HL-60 (cell line): ENCODE results near the gene ROMO1.

Experiments used
- GABPA ChIP-seq: IDR thresholded peaks from 2 replicates; pipeline ENCODE4 v1.6.1; 2012; ENCODE audit warnings: low read depth
- POLR2AphosphoS5 ChIP-seq: IDR thresholded peaks from 2 replicates; pipeline ENCODE4 v1.6.1; 2012; ENCODE audit warnings: low read depth

GRCh38 chr20:35657271-35657670 lies 41.9 kb upstream of the ROMO1 start:
- no peak for TF ChIP-seq POLR2AphosphoS5
- TF ChIP-seq GABPA, result no peak
